Measurements from ENCODE around the gene ADGRL2. TPM values are rescaled to one million over a fixed set of nuclear protein-coding genes. Genes with fewer than 3 reads are reported as not detected.

Gene ADGRL2
- total and polyA plus RNA-seq, 2 experiments from 2014 or later = 38.2 to 90.3 TPM

DNA sequence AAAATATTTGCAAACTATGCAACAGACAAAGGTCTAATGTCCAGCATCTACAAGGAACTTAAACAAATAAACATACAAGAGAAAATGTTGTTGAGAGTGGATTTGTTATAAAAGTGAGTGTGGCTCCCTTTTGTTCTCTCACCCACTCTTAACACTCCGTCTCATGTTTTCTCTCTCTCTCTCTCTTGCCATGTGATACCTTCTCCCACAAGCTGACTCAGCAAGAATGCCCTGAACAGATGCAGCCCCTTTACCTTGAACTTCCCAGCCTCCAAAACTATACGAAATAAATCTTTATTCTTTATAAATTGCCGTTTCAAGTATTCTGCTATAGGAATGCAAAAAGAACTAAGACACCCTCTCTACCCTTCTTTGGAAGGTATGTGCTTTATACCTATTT lies 234.1 kb downstream of the ADGRL2 start:
- no peak overlapping the region for H3K4me3 ChIP-seq
- H3K27me3 ChIP-seq (ENCODE audit: insufficient read depth) = no peaks in the 10 kb centered on the region
- peak overlapping the region; percentile 64; the same call in 1 of the 2 replicates for H3K27ac Mint-ChIP-seq
- TF ChIP-seq EZH2 (IDR thresholded peaks at IDR 0.05; ENCODE audit: low read depth, unreplicated experiment) (no peak), EZH2phosphoT487 (IDR thresholded peaks at IDR 0.05; ENCODE audit: unreplicated experiment) (no peak), STAT1 (IDR thresholded peaks at IDR 0.05; ENCODE audit: unreplicated experiment) (no peak), POLR2AphosphoS5 (IDR thresholded peaks at IDR 0.05; ENCODE audit: low read depth) (no peak), ZNF331 (CRISPR knock-in tag; IDR thresholded peaks at IDR 0.05; ENCODE audit: low read depth) (no peak), ZNF114 (CRISPR knock-in tag; IDR thresholded peaks at IDR 0.05) (no peak), JUNB (IDR thresholded peaks at IDR 0.05; ENCODE audit: unreplicated experiment) (no peak), NANOG (IDR thresholded peaks at IDR 0.05; ENCODE audit: borderline replicate concordance) (no peak), ZNF462 (CRISPR knock-in tag; IDR thresholded peaks at IDR 0.05) (no peak), ETS1 (IDR thresholded peaks at IDR 0.05) (no peak), CREB1 (CRISPR knock-in tag; IDR thresholded peaks at IDR 0.05; ENCODE audit: low read depth) (no peak)
- TF ChIP-seq, protein P1, sequence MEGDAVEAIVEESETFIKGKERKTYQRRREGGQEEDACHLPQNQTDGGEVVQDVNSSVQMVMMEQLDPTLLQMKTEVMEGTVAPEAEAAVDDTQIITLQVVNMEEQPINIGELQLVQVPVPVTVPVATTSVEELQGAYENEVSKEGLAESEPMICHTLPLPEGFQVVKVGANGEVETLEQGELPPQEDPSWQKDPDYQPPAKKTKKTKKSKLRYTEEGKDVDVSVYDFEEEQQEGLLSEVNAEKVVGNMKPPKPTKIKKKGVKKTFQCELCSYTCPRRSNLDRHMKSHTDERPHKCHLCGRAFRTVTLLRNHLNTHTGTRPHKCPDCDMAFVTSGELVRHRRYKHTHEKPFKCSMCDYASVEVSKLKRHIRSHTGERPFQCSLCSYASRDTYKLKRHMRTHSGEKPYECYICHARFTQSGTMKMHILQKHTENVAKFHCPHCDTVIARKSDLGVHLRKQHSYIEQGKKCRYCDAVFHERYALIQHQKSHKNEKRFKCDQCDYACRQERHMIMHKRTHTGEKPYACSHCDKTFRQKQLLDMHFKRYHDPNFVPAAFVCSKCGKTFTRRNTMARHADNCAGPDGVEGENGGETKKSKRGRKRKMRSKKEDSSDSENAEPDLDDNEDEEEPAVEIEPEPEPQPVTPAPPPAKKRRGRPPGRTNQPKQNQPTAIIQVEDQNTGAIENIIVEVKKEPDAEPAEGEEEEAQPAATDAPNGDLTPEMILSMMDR (conservative IDR thresholded peaks at IDR 0.05; ENCODE audit: low read depth in 2 of 2) = no peak
- TF ChIP-seq, protein P2, sequence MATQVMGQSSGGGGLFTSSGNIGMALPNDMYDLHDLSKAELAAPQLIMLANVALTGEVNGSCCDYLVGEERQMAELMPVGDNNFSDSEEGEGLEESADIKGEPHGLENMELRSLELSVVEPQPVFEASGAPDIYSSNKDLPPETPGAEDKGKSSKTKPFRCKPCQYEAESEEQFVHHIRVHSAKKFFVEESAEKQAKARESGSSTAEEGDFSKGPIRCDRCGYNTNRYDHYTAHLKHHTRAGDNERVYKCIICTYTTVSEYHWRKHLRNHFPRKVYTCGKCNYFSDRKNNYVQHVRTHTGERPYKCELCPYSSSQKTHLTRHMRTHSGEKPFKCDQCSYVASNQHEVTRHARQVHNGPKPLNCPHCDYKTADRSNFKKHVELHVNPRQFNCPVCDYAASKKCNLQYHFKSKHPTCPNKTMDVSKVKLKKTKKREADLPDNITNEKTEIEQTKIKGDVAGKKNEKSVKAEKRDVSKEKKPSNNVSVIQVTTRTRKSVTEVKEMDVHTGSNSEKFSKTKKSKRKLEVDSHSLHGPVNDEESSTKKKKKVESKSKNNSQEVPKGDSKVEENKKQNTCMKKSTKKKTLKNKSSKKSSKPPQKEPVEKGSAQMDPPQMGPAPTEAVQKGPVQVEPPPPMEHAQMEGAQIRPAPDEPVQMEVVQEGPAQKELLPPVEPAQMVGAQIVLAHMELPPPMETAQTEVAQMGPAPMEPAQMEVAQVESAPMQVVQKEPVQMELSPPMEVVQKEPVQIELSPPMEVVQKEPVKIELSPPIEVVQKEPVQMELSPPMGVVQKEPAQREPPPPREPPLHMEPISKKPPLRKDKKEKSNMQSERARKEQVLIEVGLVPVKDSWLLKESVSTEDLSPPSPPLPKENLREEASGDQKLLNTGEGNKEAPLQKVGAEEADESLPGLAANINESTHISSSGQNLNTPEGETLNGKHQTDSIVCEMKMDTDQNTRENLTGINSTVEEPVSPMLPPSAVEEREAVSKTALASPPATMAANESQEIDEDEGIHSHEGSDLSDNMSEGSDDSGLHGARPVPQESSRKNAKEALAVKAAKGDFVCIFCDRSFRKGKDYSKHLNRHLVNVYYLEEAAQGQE (IDR thresholded peaks at IDR 0.05; ENCODE audit: unreplicated experiment) = no peak
- H3K27ac ChIP-seq (ENCODE audit: low read depth) = no peak overlapping the region
- no peaks in the 10 kb centered on the region for H3K9me2 ChIP-seq (ENCODE audit: insufficient read depth)
- H3K36me3 ChIP-seq (ENCODE audit: insufficient read depth) = no peaks in the 10 kb centered on the region
- DNase-seq (ENCODE audit: low spot score) (peak; percentile 20), ATAC-seq (no peak)
- H3K4me1 Mint-ChIP-seq = 0 out of 3 replicates have a peak, but pooled peaks cover 2% of the 10 kb centered on the region
- no peaks in the 10 kb centered on the region; the same call in 2 of the 3 replicates for H3K9me3 Mint-ChIP-seq
- H4K20me1 ChIP-seq (replicated peaks; ENCODE audit: insufficient read depth) = no peaks in the 10 kb centered on the region
- H3K4me1 ChIP-seq (ENCODE audit: insufficient read depth) = no peaks in the 10 kb centered on the region
- no peak overlapping the region for H3K4me3 Mint-ChIP-seq
- H3K79me2 ChIP-seq (replicated peaks; ENCODE audit: insufficient read depth) = no peaks in the 10 kb centered on the region
- H3K27me3 Mint-ChIP-seq (ENCODE audit: insufficient read depth, low read depth, poor library complexity) = no peaks in the 10 kb centered on the region
- no peaks in the 10 kb centered on the region for H3F3A ChIP-seq (replicated peaks; ENCODE audit: low read depth)
- H3K4me2 ChIP-seq = no peak overlapping the region
- H3K36me3 Mint-ChIP-seq (ENCODE audit: low read depth) = no peaks in the 10 kb centered on the region
- H2AFZ ChIP-seq = no peak overlapping the region
